Osteoblast (primary cell): ENCODE results near the gene AVPR1B. TPM values are rescaled to one million over a fixed set of nuclear protein-coding genes. Genes with fewer than 3 reads are reported as not detected.

Experiments
- DNase-seq: peaks from one replicate; pipeline ENCODE4 v3.0.0; 2011; ENCODE audit warnings: low spot score, mixed read lengths; ENCODE audit not compliant: insufficient read length; ENCODE audit errors: missing footprints
- H2AFZ ChIP-seq: 2 replicates; pipeline ENCODE4 v1.6.0; 2011; ENCODE audit warnings: mild to moderate bottlenecking, low read length
- H3K27ac ChIP-seq: 2 replicates; pipeline ENCODE4 v1.5.1; 2011; ENCODE audit warnings: mild to moderate bottlenecking, low read depth, low read length, moderate library complexity
- H3K27me3 ChIP-seq: 2 replicates; pipeline ENCODE4 v1.6.0; 2012; ENCODE audit warnings: mild to moderate bottlenecking, control low read depth, inconsistent platforms, low read length, moderate library complexity; ENCODE audit not compliant: insufficient read depth
- H3K36me3 ChIP-seq: 2 replicates; pipeline ENCODE4 v1.5.1; 2011; ENCODE audit warnings: mild to moderate bottlenecking, low read length, control low read depth, moderate library complexity; ENCODE audit not compliant: insufficient read depth
- H3K4me1 ChIP-seq: 2 replicates; pipeline ENCODE4 v1.5.1; 2011; ENCODE audit warnings: mild to moderate bottlenecking, low read length, control low read depth, moderate library complexity; ENCODE audit not compliant: insufficient read depth
- H3K4me2 ChIP-seq: 2 replicates; pipeline ENCODE4 v1.6.0; 2011; ENCODE audit warnings: mild to moderate bottlenecking, low read length; ENCODE audit not compliant: insufficient read depth
- H3K4me3 ChIP-seq: fragments of 200-600 bp; sonication (generic); 3 replicates; pipeline ENCODE4 v1.5.1; 2012; ENCODE audit warnings: mild to moderate bottlenecking, low read length, inconsistent platforms; ENCODE audit not compliant: insufficient read depth
- H3K79me2 ChIP-seq: 2 replicates; pipeline ENCODE4 v1.6.0; 2012; ENCODE audit warnings: mild to moderate bottlenecking, low read length, control low read depth, inconsistent platforms; ENCODE audit not compliant: insufficient read depth
- H3K9me3 ChIP-seq: 2 replicates; pipeline ENCODE4 v1.5.1; 2011; ENCODE audit warnings: low read depth, low read length, control low read depth
- H4K20me1 ChIP-seq: 2 replicates; pipeline ENCODE4 v1.6.0; 2012; ENCODE audit warnings: mild to moderate bottlenecking, low read length, control low read depth; ENCODE audit not compliant: insufficient read depth
- CTCF ChIP-seq: IDR thresholded peaks from 2 replicates; pipeline ENCODE4 v1.5.1; 2011; ENCODE audit warnings: mild to moderate bottlenecking, low read depth, low read length, moderate library complexity; ENCODE audit errors: extremely low read depth
- total RNA-seq: library from RNA; depleted of rRNA; stranded (reverse); fragments of >200 nt; gene quantifications from 2 replicates; pipeline ENCODE4 v1.2.3, GENCODE V29; 2012

The AVPR1B gene
- total RNA-seq, 1 donor: not detected

- H2AFZ ChIP-seq: no peak overlapping the region
- no peaks in the 10 kb centered on the region for H4K20me1 ChIP-seq
- no peak for TF ChIP-seq CTCF
- H3K27ac ChIP-seq: no peak overlapping the region
- H3K4me3 ChIP-seq: no peak overlapping the region
- H3K79me2 ChIP-seq: no peaks in the 10 kb centered on the region
- peaks cover 4% of the 10 kb centered on the region for H3K4me1 ChIP-seq
- no peak overlapping the region for H3K4me2 ChIP-seq
- H3K36me3 ChIP-seq: no peaks in the 10 kb centered on the region
- H3K9me3 ChIP-seq: no peaks in the 10 kb centered on the region
- DNase-seq: no peak
- H3K27me3 ChIP-seq: peaks cover 26% of the 10 kb centered on the region
Measured at GRCh38 chr1:206105464-206105995, 11.7 kb downstream of the AVPR1B start.

GRCh38 chr1:206103979-206104378 lies 13.2 kb downstream of the AVPR1B start:
- Histone ChIP-seq H3K27ac (no peak overlapping the region), H3K27me3 (peaks cover 23% of the 10 kb centered on the region), H3K4me2 (no peak overlapping the region), H2AFZ (no peak overlapping the region), H3K9me3 (no peaks in the 10 kb centered on the region), H3K36me3 (no peaks in the 10 kb centered on the region), H3K4me3 (no peak overlapping the region), H3K4me1 (peaks cover 4% of the 10 kb centered on the region), H4K20me1 (no peaks in the 10 kb centered on the region), H3K79me2 (no peaks in the 10 kb centered on the region)
- DNase-seq: no peak
- TF ChIP-seq CTCF: no peak

- TF ChIP-seq CTCF: no peak
- Histone ChIP-seq H3K27ac (no peak overlapping the region), H4K20me1 (no peaks in the 10 kb centered on the region), H3K36me3 (no peaks in the 10 kb centered on the region), H3K4me3 (no peak overlapping the region), H3K9me3 (no peaks in the 10 kb centered on the region), H3K4me1 (peaks cover 4% of the 10 kb centered on the region), H3K4me2 (no peak overlapping the region), H3K79me2 (no peaks in the 10 kb centered on the region), H3K27me3 (peaks cover 19% of the 10 kb centered on the region), H2AFZ (no peak overlapping the region)
- DNase-seq: no peak
Measured at GRCh38 chr1:206102292-206102936, 14.8 kb downstream of the AVPR1B start.

- no peak for TF ChIP-seq CTCF
- Histone ChIP-seq H3K79me2 (no peaks in the 10 kb centered on the region), H3K4me2 (no peak overlapping the region)
Measured at GRCh38 chr1:206101351-206102045, 15.7 kb downstream of the AVPR1B start.

More at GRCh38 chr1:206101351-206102045, 15.7 kb downstream of the AVPR1B start:
- Histone ChIP-seq H3K4me3 (no peak overlapping the region), H3K27ac (no peak overlapping the region), H3K36me3 (no peaks in the 10 kb centered on the region), H3K9me3 (no peaks in the 10 kb centered on the region), H4K20me1 (no peaks in the 10 kb centered on the region), H3K27me3 (peaks cover 22% of the 10 kb centered on the region), H2AFZ (no peak overlapping the region), H3K4me1 (peaks cover 4% of the 10 kb centered on the region)
- DNase-seq: no peak
